Stimulated activated CD4-positive, alpha-beta T cell treated with anti-CD3 and anti-CD28 coated beads, Interleukin-12 subunit alpha, Interleukin-12 subunit beta, amount 100 ng/mL, for 24 hours (primary cell): ENCODE measurements around the gene GRIK5.

ENCODE experiments used
- DNase-seq, 2 experiments: peaks; one replicate each; pipeline ENCODE4 v3.0.0-alpha.2; 2020; ENCODE audit warnings: low read depth in 2 of 2

The GRIK5 gene

GRCh38 chr19:41956621-41957020, 113.4 kb downstream of the GRIK5 start:
- no peak for DNase-seq

DNA sequence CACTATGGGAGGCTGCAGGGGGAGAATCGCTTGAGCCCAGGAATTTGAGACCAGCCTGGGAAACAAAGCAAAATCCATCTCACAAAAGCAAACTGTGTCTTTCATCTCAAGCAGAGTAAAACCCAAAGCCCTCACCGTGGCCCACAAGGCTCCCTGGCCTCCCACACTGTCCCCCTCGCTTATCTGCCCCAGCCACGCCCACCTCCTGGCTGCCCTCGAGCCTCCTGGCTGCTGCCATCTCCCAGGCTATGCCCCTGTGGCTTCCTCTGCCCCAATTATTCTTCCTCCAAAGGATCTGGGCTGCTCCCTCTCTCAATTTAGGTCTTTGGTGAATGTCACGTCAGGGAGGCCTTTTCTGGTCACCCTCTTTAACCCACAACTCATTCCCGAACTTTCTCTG, 114.5 kb downstream of the GRIK5 start:
- no peak for DNase-seq

DNA sequence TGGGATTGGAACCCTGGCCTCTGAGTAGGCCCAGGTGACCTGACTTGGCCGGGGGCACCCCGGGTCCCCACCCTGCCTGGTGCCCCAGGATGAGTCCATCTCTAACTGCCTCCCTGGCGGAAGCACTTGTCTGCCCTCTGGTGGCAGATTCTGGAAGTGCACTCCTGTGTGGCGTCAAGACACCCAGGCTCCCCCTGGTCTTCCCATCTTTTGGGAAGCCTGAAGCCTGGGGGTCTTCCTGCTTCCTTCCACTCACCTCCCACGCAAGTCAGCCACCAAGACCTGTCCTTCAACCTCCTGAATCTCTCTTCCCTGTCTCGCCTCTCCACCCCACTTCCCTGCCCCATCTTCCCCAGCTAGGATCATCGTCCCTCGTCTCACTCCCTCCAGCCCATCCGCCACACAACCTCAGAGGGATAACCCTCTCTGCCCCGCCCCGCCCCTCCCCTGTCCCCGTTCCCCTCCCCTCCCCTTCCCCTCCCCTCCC, 118.3 kb downstream of the GRIK5 start:
- DNase-seq = peak; percentile 71 to 92
